Karpas-422 (cell line): ENCODE results near the gene UGT1A1. TPM values are rescaled to one million over a fixed set of nuclear protein-coding genes. Genes with fewer than 3 reads are reported as not detected.
"Not testable (repeated sequence)": the region's sequence is repeated elsewhere in the genome, so short reads cannot be mapped to it uniquely, and the experiment has no call there.

Source experiments
- DNase-seq: peaks from one replicate; pipeline ENCODE4 v3.0.0-alpha.2; 2015
- H2AFZ ChIP-seq: fragments of 200-600 bp; sonication (generic); 2 replicates; pipeline ENCODE4 v1.6.1; 2014; ENCODE audit warnings: antibody characterized with exemption, low read length, mixed read lengths
- H3K27ac ChIP-seq: fragments of 200-600 bp; sonication (generic); 2 replicates; pipeline ENCODE4 v1.5.1; 2014; ENCODE audit warnings: mild to moderate bottlenecking, low read length, moderate library complexity
- H3K27me3 ChIP-seq: fragments of 200-600 bp; sonication (generic); 2 replicates; pipeline ENCODE4 v1.6.1; 2014; ENCODE audit warnings: low read length, mixed read lengths
- H3K36me3 ChIP-seq: fragments of 200-600 bp; sonication (generic); 2 replicates; pipeline ENCODE4 v1.6.1; 2014; ENCODE audit warnings: low read length, mixed read lengths; ENCODE audit not compliant: insufficient read depth
- H3K4me1 ChIP-seq: fragments of 200-600 bp; sonication (generic); 2 replicates; pipeline ENCODE4 v1.6.1; 2014; ENCODE audit warnings: mild to moderate bottlenecking, low read length, mixed read lengths
- H3K4me2 ChIP-seq: fragments of 200-600 bp; sonication (generic); 2 replicates; pipeline ENCODE4 v1.6.1; 2014; ENCODE audit warnings: low read length, low read depth, mild to moderate bottlenecking; ENCODE audit not compliant: poor library complexity, severe bottlenecking
- H3K4me3 ChIP-seq: fragments of 200-600 bp; sonication (generic); 2 replicates; pipeline ENCODE4 v1.5.1; 2014; ENCODE audit warnings: mild to moderate bottlenecking, antibody characterized with exemption, low read length, mixed read lengths
- H3K79me2 ChIP-seq: fragments of 200-600 bp; sonication (generic); 2 replicates; pipeline ENCODE4 v1.6.1; 2014; ENCODE audit warnings: mild to moderate bottlenecking, low read length, mixed read lengths
- H3K9ac ChIP-seq: fragments of 200-600 bp; sonication (generic); 2 replicates; pipeline ENCODE4 v1.6.0; 2014; ENCODE audit warnings: low read length
- H3K9me2 ChIP-seq: fragments of 200-600 bp; sonication (generic), shearing (Covaris generic); replicated peaks from 2 replicates; pipeline ENCODE4 v1.6.0; 2014; ENCODE audit warnings: mild to moderate bottlenecking, low read length, moderate library complexity; ENCODE audit not compliant: insufficient read depth
- H3K9me3 ChIP-seq: fragments of 300-700, 200-600 bp; sonication (generic); 2 replicates; pipeline ENCODE4 v1.6.1; 2014; ENCODE audit warnings: low read length, mixed read lengths
- H4K20me1 ChIP-seq: fragments of 200-600 bp; sonication (generic); 2 replicates; pipeline ENCODE4 v1.6.1; 2014; ENCODE audit warnings: mild to moderate bottlenecking, antibody characterized with exemption, low read length, low read depth; ENCODE audit not compliant: insufficient read depth
- total RNA-seq: library from RNA; depleted of rRNA; stranded (reverse); fragments of >200 nt; shearing (Covaris generic); gene quantifications from 2 replicates; pipeline ENCODE4 v1.2.3, GENCODE V29; 2014; ENCODE audit warnings: low replicate concordance

Gene UGT1A1
- total RNA-seq, 1 experiment from 2014 or later = not detected

DNA sequence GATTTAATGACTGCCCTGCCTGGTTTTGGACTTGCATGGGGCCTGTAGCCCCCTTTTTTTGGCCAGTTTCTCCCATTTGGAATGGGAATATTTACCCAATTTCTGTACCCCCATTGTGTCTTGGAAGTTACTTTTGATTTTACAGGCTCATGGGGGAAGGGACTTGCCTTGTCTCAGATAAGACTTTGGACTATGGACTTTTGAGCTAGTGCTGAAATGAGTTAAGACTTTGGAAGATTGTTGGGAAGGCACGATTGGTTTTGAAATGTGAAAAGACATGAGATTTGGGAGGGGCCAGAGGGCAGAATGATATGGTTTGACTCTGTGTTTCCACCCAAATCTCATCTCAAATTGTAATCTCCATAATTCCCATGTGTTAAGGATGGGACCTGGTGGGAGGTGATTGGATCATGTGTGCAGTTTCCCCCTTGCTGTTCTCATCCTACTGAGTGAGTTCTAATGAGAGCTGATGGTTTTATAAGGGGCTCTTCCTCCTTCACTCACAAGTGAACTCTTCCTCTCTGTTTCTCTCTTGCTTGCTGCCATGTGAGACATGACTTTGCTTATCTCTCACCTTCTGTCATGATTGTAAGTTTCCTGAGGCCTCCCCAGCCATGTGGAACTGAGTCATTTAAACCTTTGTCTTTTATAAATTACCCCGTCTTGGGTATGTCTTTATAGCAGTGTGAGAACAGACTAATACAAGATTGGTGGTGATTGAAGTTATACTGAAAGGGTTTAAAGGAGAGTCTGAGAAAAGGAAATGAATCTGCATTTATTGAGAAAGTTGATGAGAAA lies 8.7 kb upstream of the UGT1A1 start:
- not testable (repeated sequence) for H3K4me3 ChIP-seq, H3K79me2 ChIP-seq, H4K20me1 ChIP-seq, DNase-seq, H3K27ac ChIP-seq, H3K9me2 ChIP-seq, H3K27me3 ChIP-seq, H3K4me2 ChIP-seq, H3K36me3 ChIP-seq, H3K9me3 ChIP-seq, H3K4me1 ChIP-seq, H2AFZ ChIP-seq, H3K9ac ChIP-seq

DNA sequence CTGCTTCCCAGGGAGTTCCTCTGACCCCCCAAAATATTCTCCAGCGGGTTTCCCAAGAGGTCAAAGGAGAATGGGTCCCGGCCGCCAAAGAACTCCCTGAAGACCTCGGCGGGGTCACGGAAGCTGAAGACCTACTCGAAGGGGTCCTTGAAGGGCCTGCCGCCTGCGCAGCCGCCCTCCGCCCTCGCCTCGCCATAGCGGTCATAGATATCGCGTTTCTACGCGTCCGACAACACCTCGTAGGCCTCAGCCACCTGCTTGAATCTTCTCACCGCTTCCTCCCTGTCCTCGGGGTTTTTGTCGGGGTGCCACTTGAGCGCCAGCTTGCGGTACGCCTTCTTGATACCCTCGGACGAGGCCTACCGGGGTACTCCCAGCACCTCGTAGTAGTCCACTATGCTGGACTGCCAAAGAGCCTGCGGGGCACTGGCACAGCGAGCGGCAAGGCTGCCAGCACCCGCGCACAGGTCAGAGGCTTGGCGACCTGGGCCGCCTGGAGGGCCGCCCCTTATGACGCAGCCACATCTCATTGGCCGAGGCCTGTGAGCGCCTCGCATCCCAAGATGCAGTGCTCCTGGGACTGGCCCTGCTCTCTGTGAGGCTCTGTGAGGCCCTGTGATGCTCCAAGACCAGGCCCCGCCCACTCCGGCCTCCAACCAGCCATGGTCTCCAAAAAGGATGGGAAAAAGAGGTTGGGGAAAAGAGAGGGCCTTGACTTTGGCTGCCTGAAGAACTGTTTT lies 5.0 kb upstream of the UGT1A1 start:
- no peak overlapping the region for H3K9ac ChIP-seq
- no peaks in the 10 kb centered on the region for H3K79me2 ChIP-seq
- no peak overlapping the region for H3K27ac ChIP-seq
- no peaks in the 10 kb centered on the region for H4K20me1 ChIP-seq
- H3K27me3 ChIP-seq = peaks cover 2% of the 10 kb centered on the region; the same call in 1 of the 2 replicates
- H2AFZ ChIP-seq = no peak overlapping the region
- no peak overlapping the region for H3K4me3 ChIP-seq
- no peaks in the 10 kb centered on the region for H3K36me3 ChIP-seq
- H3K4me1 ChIP-seq = no peaks in the 10 kb centered on the region; the same call in 1 of the 2 replicates
- no peak for DNase-seq
- no peaks in the 10 kb centered on the region; the same call in 1 of the 2 replicates for H3K9me3 ChIP-seq
- no peak overlapping the region for H3K4me2 ChIP-seq
- no peaks in the 10 kb centered on the region for H3K9me2 ChIP-seq

GRCh38 chr2:233756429-233757081 lies 3.5 kb upstream of the UGT1A1 start:
- Histone ChIP-seq H3K4me2 (no peak overlapping the region), H2AFZ (no peak overlapping the region), H3K27ac (no peak overlapping the region), H3K4me1 (no peaks in the 10 kb centered on the region; the same call in 1 of the 2 replicates), H3K36me3 (no peaks in the 10 kb centered on the region), H3K27me3 (peaks cover 2% of the 10 kb centered on the region; the same call in 1 of the 2 replicates), H3K79me2 (no peaks in the 10 kb centered on the region), H3K9ac (no peak overlapping the region), H3K9me3 (no peaks in the 10 kb centered on the region; the same call in 1 of the 2 replicates), H4K20me1 (no peaks in the 10 kb centered on the region), H3K9me2 (no peaks in the 10 kb centered on the region), H3K4me3 (no peak overlapping the region)
- no peak for DNase-seq

DNA sequence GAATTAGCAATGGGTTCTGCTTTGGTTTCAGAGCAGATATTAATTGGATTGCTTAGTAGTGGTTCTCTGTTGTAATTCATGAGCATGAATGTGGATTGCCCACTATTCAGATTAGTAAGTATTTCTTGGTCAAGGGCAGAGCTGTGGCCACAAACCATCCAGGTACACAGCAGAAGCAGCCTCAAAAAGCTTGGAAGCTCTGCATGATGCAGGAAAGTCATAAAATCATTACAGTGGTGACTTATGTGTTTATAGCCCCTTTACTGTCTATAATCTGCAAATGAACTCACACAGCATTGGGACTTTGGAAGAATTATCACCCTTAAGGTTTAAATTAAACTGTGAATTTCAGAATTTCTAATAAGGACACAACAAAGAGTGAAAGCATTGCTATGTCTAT lies 1.9 kb upstream of the UGT1A1 start:
- no peaks in the 10 kb centered on the region for H3K79me2 ChIP-seq

GRCh38 chr2:233758849-233759248 lies 1.2 kb upstream of the UGT1A1 start:
- no peak for DNase-seq
- peaks cover 2% of the 10 kb centered on the region; the same call in 1 of the 2 replicates for H3K27me3 ChIP-seq
- H3K9me3 ChIP-seq = no peaks in the 10 kb centered on the region; the same call in 1 of the 2 replicates
- no peak overlapping the region for H2AFZ ChIP-seq
- no peak overlapping the region for H3K4me2 ChIP-seq
- H3K4me3 ChIP-seq = no peak overlapping the region
- no peaks in the 10 kb centered on the region for H3K36me3 ChIP-seq
- no peaks in the 10 kb centered on the region; the same call in 1 of the 2 replicates for H3K4me1 ChIP-seq
- H4K20me1 ChIP-seq = no peaks in the 10 kb centered on the region
- no peak overlapping the region for H3K27ac ChIP-seq
- no peaks in the 10 kb centered on the region for H3K79me2 ChIP-seq
- no peak overlapping the region for H3K9ac ChIP-seq
- H3K9me2 ChIP-seq = no peaks in the 10 kb centered on the region

More for the DNA sequence above, 1.9 kb upstream of the UGT1A1 start:
- H4K20me1 ChIP-seq = no peaks in the 10 kb centered on the region
- no peak overlapping the region for H3K4me2 ChIP-seq
- no peak for DNase-seq
- H3K27ac ChIP-seq = no peak overlapping the region
- H3K27me3 ChIP-seq = peaks cover 2% of the 10 kb centered on the region; the same call in 1 of the 2 replicates
- no peaks in the 10 kb centered on the region; the same call in 1 of the 2 replicates for H3K9me3 ChIP-seq
- no peak overlapping the region for H3K4me3 ChIP-seq
- no peaks in the 10 kb centered on the region; the same call in 1 of the 2 replicates for H3K4me1 ChIP-seq
- no peak overlapping the region for H3K9ac ChIP-seq
- H3K36me3 ChIP-seq = no peaks in the 10 kb centered on the region
- no peak overlapping the region for H2AFZ ChIP-seq
- no peaks in the 10 kb centered on the region for H3K9me2 ChIP-seq

- no peaks in the 10 kb centered on the region for H3K79me2 ChIP-seq
- no peaks in the 10 kb centered on the region for H4K20me1 ChIP-seq
- no peaks in the 10 kb centered on the region for H3K36me3 ChIP-seq
- no peak overlapping the region for H2AFZ ChIP-seq
- no peak overlapping the region for H3K4me3 ChIP-seq
- no peaks in the 10 kb centered on the region; the same call in 1 of the 2 replicates for H3K4me1 ChIP-seq
- DNase-seq = no peak
- H3K4me2 ChIP-seq = no peak overlapping the region
- no peak overlapping the region for H3K9ac ChIP-seq
- H3K27ac ChIP-seq = no peak overlapping the region
- no peaks in the 10 kb centered on the region for H3K9me2 ChIP-seq
- no peaks in the 10 kb centered on the region; the same call in 1 of the 2 replicates for H3K9me3 ChIP-seq
- H3K27me3 ChIP-seq = peaks cover 2% of the 10 kb centered on the region; the same call in 1 of the 2 replicates
Measured at GRCh38 chr2:233761040-233761769, 1.1 kb downstream of the UGT1A1 start.

DNA sequence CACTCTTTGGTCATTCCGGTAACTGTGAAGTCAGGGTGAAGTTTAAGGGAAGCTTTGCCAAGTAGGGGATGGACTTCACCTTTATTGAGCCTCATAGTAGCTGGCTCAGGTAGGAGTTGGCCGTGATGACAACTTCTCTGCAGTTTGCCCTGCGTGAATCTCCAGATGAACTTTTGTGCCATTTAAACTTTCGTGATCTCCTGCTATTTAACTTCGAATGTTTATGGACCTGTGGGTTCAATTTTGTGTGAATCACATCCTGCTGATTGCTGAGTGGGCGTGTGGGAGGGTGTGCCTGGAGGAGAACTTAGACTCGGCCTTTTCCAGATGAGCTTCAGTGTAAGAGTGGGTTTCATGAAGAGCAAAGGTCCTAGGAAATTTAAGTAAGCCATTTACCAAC lies 4.2 kb downstream of the UGT1A1 start:
- no peaks in the 10 kb centered on the region for H4K20me1 ChIP-seq
- H3K9me2 ChIP-seq = no peaks in the 10 kb centered on the region
- no peak overlapping the region for H3K4me2 ChIP-seq
- H3K79me2 ChIP-seq = no peaks in the 10 kb centered on the region
- no peak for DNase-seq
- no peaks in the 10 kb centered on the region for H3K4me1 ChIP-seq
- H3K27me3 ChIP-seq = no peaks in the 10 kb centered on the region
- H3K9me3 ChIP-seq = no peaks in the 10 kb centered on the region
- no peak overlapping the region for H3K4me3 ChIP-seq
- H3K36me3 ChIP-seq = no peaks in the 10 kb centered on the region
- no peak overlapping the region for H2AFZ ChIP-seq
- H3K27ac ChIP-seq = no peak overlapping the region
- no peak overlapping the region for H3K9ac ChIP-seq
